GM23338 (cell line): ENCODE measurements around the gene PAQR6.

Experiments
- CTCF ChIP-seq, 2 experiments: fragments of 200-600 bp in 1 of 2; sonication (generic) in 1 of 2; conservative IDR thresholded peaks; 2 replicates each; pipeline versions ENCODE4 v1.5.1 to v1.6.1; 2016 to 2017; ENCODE audit warnings: antibody characterized with exemption in 2 of 2, low read depth in 2 of 2, mild to moderate bottlenecking in 2 of 2, moderate library complexity in 1 of 2
- EZH2phosphoT487 ChIP-seq: fragments of 200-600 bp; sonication (generic); IDR thresholded peaks from one replicate; pipeline ENCODE4 v1.8.1; 2018; ENCODE audit warnings: antibody characterized with exemption; ENCODE audit not compliant: unreplicated experiment
- NANOG ChIP-seq: IDR thresholded peaks from 2 replicates; pipeline ENCODE4 v1.6.1; 2016; ENCODE audit warnings: antibody characterized with exemption, borderline replicate concordance
- REST ChIP-seq: IDR thresholded peaks from one replicate; pipeline ENCODE4 v1.6.1; 2018; ENCODE audit warnings: antibody characterized with exemption; ENCODE audit not compliant: unreplicated experiment

DNA sequence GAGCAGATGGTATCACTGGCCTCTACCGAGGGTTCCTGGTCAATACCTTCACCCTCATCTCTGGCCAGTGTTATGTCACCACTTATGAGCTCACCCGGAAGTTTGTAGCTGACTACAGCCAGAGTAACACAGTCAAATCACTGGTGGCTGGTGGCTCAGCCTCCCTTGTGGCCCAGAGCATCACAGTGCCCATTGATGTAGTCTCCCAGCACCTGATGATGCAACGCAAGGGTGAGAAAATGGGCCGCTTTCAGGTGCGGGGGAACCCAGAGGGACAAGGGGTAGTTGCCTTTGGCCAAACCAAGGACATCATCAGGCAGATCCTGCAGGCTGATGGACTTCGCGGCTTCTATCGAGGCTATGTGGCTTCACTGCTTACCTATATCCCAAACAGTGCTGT is 47.8 kb downstream of the PAQR6 start:
- TF ChIP-seq EZH2phosphoT487 (no peak), CTCF (conservative IDR thresholded peaks at IDR 0.05; ENCODE audit: low read depth in 2 of 2) (no peak), REST (no peak), NANOG (no peak)
